ENCODE measurements around the gene GARIN1A.
A peak's percentile ranks its signal among the peaks of the same experiment; 100 is the strongest.
"Not testable (repeated sequence)": the region's sequence is repeated elsewhere in the genome, so short reads cannot be mapped to it uniquely, and the experiment has no call there.

Gene GARIN1A

GRCh38 chr7:128683738-128684137 lies 11.6 kb downstream of the GARIN1A start:
- DNase-seq, result not testable (repeated sequence)

- no peak for DNase-seq
Observed at GRCh38 chr7:128687131-128687530, 15.0 kb downstream of the GARIN1A start.

- DNase-seq, result no peak
Observed at GRCh38 chr7:128688492-128688891, 16.4 kb downstream of the GARIN1A start.

GRCh38 chr7:128689161-128689935 lies 17.3 kb downstream of the GARIN1A start:
- DNase-seq, result not testable (repeated sequence)

- DNase-seq, result no peak
Observed at GRCh38 chr7:128691227-128691626, 19.1 kb downstream of the GARIN1A start.

GRCh38 chr7:128692623-128693270 lies 20.7 kb downstream of the GARIN1A start:
- no peak for DNase-seq

GRCh38 chr7:128693373-128694015 lies 21.4 kb downstream of the GARIN1A start:
- no peak for DNase-seq

- DNase-seq, result no peak
Observed at GRCh38 chr7:128694738-128695137, 22.6 kb downstream of the GARIN1A start.

- peak; percentile 13 for DNase-seq
Observed at GRCh38 chr7:128697302-128697905, 25.3 kb downstream of the GARIN1A start.

GRCh38 chr7:128699196-128699712 lies 27.2 kb downstream of the GARIN1A start:
- DNase-seq, result no peak

- DNase-seq, result no peak
Observed at GRCh38 chr7:128699895-128700294, 27.8 kb downstream of the GARIN1A start.

- DNase-seq, result no peak
Observed at GRCh38 chr7:128701062-128701785, 29.1 kb downstream of the GARIN1A start.

GRCh38 chr7:128703609-128704241 lies 31.6 kb downstream of the GARIN1A start:
- DNase-seq, result no peak

- DNase-seq, result no peak
Observed at GRCh38 chr7:128705891-128706333, 33.8 kb downstream of the GARIN1A start.

- no peak for DNase-seq
Observed at GRCh38 chr7:128707752-128708151, 35.7 kb downstream of the GARIN1A start.

GRCh38 chr7:128708235-128708634 lies 36.1 kb downstream of the GARIN1A start:
- DNase-seq, result no peak

- DNase-seq, result no peak
Observed at GRCh38 chr7:128708824-128709223, 36.7 kb downstream of the GARIN1A start.

- no peak for DNase-seq
Observed at GRCh38 chr7:128710481-128710880, 38.4 kb downstream of the GARIN1A start.

GRCh38 chr7:128713794-128714193 lies 41.7 kb downstream of the GARIN1A start:
- DNase-seq, result no peak

GRCh38 chr7:128714701-128715495 lies 42.8 kb downstream of the GARIN1A start:
- no peak for DNase-seq
